A549 (cell line): Measurements from ENCODE around the gene EBF4. TPM values are rescaled to one million over a fixed set of nuclear protein-coding genes. Genes with fewer than 3 reads are reported as not detected.
"Not testable (repeated sequence)": the region's sequence is repeated elsewhere in the genome, so short reads cannot be mapped to it uniquely, and the experiment has no call there.

ENCODE experiments used
- ATAC-seq, 2 experiments: fragments of 200-7000 bp in 1 of 2; fragments of >200 bp in 1 of 2; cut with Nextera tagmentation in 1 of 2; cut with Tn5 transposase in 1 of 2; 3 replicates each; pipeline versions ENCODE4 v1.8.0 to v1.9.1; 2018 to 2020; ENCODE audit warnings: mild to moderate bottlenecking in 1 of 2, moderate library complexity in 1 of 2
- CTCF ChIA-PET: fragments of 300-600 bp; sonication (Branson Sonifier 250); formaldehyde crosslinking; extraction: SDS; loops from one replicate; lab custom pipeline; 2021; ENCODE audit warnings: antibody characterized with exemption, inconsistent platforms; lab: Yijun Ruan, JAX
- POLR2A ChIA-PET: fragments of 350-600 bp; formaldehyde crosslinking; extraction: SDS; loops from one replicate; lab custom pipeline; 2021; ENCODE audit warnings: antibody characterized with exemption, inconsistent platforms; lab: Yijun Ruan, JAX
- DNase-seq, 2 experiments: peaks; one replicate each; pipeline versions ENCODE4 v3.0.0 to v3.0.0-alpha.2; 2011 to 2016; ENCODE audit warnings: low read depth in 1 of 2, low spot score in 1 of 2
- FAIRE-seq: peaks from 2 replicates; lab custom pipeline; 2011; peaks lifted over from hg19 to GRCh38; lab: Jason Lieb, UNC
- H3K27ac ChIP-seq, 2 experiments: fragments of >200 bp; sonication (Bioruptor Twin); formaldehyde crosslinking; 3 replicates each; pipeline ENCODE4 v1.5.1; 2016 to 2017
- H3K4me1 ChIP-seq: fragments of >200 bp; sonication (Bioruptor Twin); formaldehyde crosslinking; 3 replicates; pipeline ENCODE4 v1.6.1; 2016
- H3K4me2 ChIP-seq: fragments of >200 bp; sonication (Bioruptor Twin); formaldehyde crosslinking; 3 replicates; pipeline ENCODE4 v1.6.1; 2016
- H3K4me3 ChIP-seq: fragments of >200 bp; sonication (Bioruptor Twin); formaldehyde crosslinking; 3 replicates; pipeline ENCODE4 v1.5.1; 2016
- H3K9me3 ChIP-seq: fragments of >200 bp; sonication (Bioruptor Twin); formaldehyde crosslinking; 3 replicates; pipeline ENCODE4 v1.6.1; 2016
- ATOH8 ChIP-seq: fragments of 250-450 bp; sonication (Bioruptor Pico); IDR thresholded peaks from 2 replicates; pipeline ENCODE4 v1.5.0; 2020; ENCODE audit warnings: low read depth, mild to moderate bottlenecking, moderate library complexity
- BCL3 ChIP-seq: fragments of >200 bp; sonication (Bioruptor Twin); formaldehyde crosslinking; IDR thresholded peaks from 3 replicates; pipeline ENCODE4 v1.6.1; 2016
- CHD2 ChIP-seq: fragments of 150-350 bp; IDR thresholded peaks from 2 replicates; pipeline ENCODE4 v1.6.1; 2014; ENCODE audit warnings: low read length; ENCODE audit not compliant: partially characterized antibody
- EHF ChIP-seq: fragments of 250-450 bp; sonication (Bioruptor Pico); IDR thresholded peaks from 2 replicates; pipeline ENCODE4 v1.5.0; 2020; ENCODE audit warnings: mild to moderate bottlenecking
- ELK1 ChIP-seq: fragments of 150-350 bp; IDR thresholded peaks from 2 replicates; pipeline ENCODE4 v1.6.1; 2014; ENCODE audit warnings: low read depth, mild to moderate bottlenecking, low read length
- ESRRA ChIP-seq: fragments of 150-350 bp; IDR thresholded peaks from 2 replicates; pipeline ENCODE4 v1.6.1; 2014; ENCODE audit warnings: mild to moderate bottlenecking, low read length, borderline replicate concordance
- HDAC2 ChIP-seq: fragments of 200-600 bp; sonication (generic); IDR thresholded peaks from 2 replicates; pipeline ENCODE4 v1.6.1; 2016
- HOXA7 ChIP-seq: fragments of 250-450 bp; sonication (Bioruptor Pico); IDR thresholded peaks from 2 replicates; pipeline ENCODE4 v1.5.0; 2020; ENCODE audit warnings: mild to moderate bottlenecking, moderate library complexity
- HOXB13 ChIP-seq: fragments of 250-450 bp; sonication (Bioruptor Pico); IDR thresholded peaks from 2 replicates; pipeline ENCODE4 v1.5.0; 2020; ENCODE audit warnings: low read depth, mild to moderate bottlenecking, moderate library complexity
- KDM5A ChIP-seq: fragments of 200-600 bp; sonication (generic); IDR thresholded peaks from 2 replicates; pipeline ENCODE4 v1.6.1; 2016; ENCODE audit warnings: antibody characterized with exemption, mild to moderate bottlenecking
- MYC ChIP-seq: IDR thresholded peaks from 2 replicates; pipeline ENCODE4 v1.6.1; 2012; ENCODE audit warnings: mild to moderate bottlenecking, inconsistent platforms, low read length, improper control_type of control experiment, borderline replicate concordance
- NPAS2 ChIP-seq: fragments of 250-450 bp; sonication (Bioruptor Pico); IDR thresholded peaks from 2 replicates; pipeline ENCODE4 v1.8.0; 2022; ENCODE audit warnings: mild to moderate bottlenecking, moderate library complexity, borderline replicate concordance
- PHF8 ChIP-seq: fragments of 200-600 bp; sonication (generic); IDR thresholded peaks from 2 replicates; pipeline ENCODE4 v1.6.1; 2016; ENCODE audit warnings: low read depth, mild to moderate bottlenecking, antibody characterized with exemption, moderate library complexity, borderline replicate concordance
- POLR2A ChIP-seq: IDR thresholded peaks from 2 replicates; pipeline ENCODE4 v1.6.1; 2012; ENCODE audit warnings: mild to moderate bottlenecking, low read length
- RAD21 ChIP-seq, 2 experiments: fragments of >200 bp in 1 of 2; sonication (Bioruptor Twin) in 1 of 2; formaldehyde crosslinking in 1 of 2; IDR thresholded peaks in 1 of 2; conservative IDR thresholded peaks in 1 of 2; 2 replicates in 1 of 2; 3 replicates in 1 of 2; pipeline ENCODE4 v1.6.1; 2012 to 2018; ENCODE audit warnings: inconsistent platforms in 1 of 2
- REST ChIP-seq: fragments of 200-600 bp; sonication (generic); IDR thresholded peaks from 2 replicates; pipeline ENCODE4 v1.6.1; 2016; ENCODE audit warnings: antibody characterized with exemption, mild to moderate bottlenecking, moderate library complexity
- TFCP2L1 ChIP-seq: fragments of 250-450 bp; sonication (Bioruptor Pico); IDR thresholded peaks from 2 replicates; pipeline ENCODE4 v1.5.0; 2021; ENCODE audit warnings: mild to moderate bottlenecking
- USF2 ChIP-seq: fragments of 450-650 bp; IDR thresholded peaks from 2 replicates; pipeline ENCODE4 v1.6.1; 2014; ENCODE audit warnings: antibody characterized with exemption
- WGBS: methylation state at CpG from one replicate; pipeline ENCODE4 v1.1.6; 2017; ENCODE audit errors: missing lambda C conversion rate; 5-methylcytosine and 5-hydroxymethylcytosine counted together
- polyA plus RNA-seq, 4 experiments: library from polyadenylated mRNA; depleted of rRNA in 3 of 4; stranded (reverse); fragments of >200 nt; fragmentation: RNase III in 1 of 4; extraction: RNeasy Plus Mini Kit Qiagen cat#74134 plus additional on column Dnase treatment in 1 of 4; gene quantifications; 2 replicates in 3 of 4; 3 replicates in 1 of 4; pipeline ENCODE4 v1.2.3, GENCODE V29; 2011 to 2017

EBF4 gene
- polyA plus RNA-seq, 2 of the 4 experiments (the other 2 are of a cell fraction) = 2.2 to 3.2 TPM

GRCh38 chr20:2807019-2807418 lies 114.4 kb downstream of the EBF4 start:
- DNase-seq = no peak
- no peak for TF ChIP-seq HOXB13 (CRISPR knock-in tag)
- no peak for TF ChIP-seq ATOH8
- no peak for TF ChIP-seq KDM5A
- no peak for TF ChIP-seq MYC
- no peak for TF ChIP-seq BCL3
- TF ChIP-seq PHF8 = no peak
- no peak for TF ChIP-seq RAD21 (conservative IDR thresholded peaks at IDR 0.05 in 1 of 2, IDR thresholded peaks at IDR 0.05 in 1 of 2)
- TF ChIP-seq NPAS2 (CRISPR knock-in tag) = no peak
- TF ChIP-seq USF2 = no peak
- no peak for TF ChIP-seq CHD2
- TF ChIP-seq ELK1 = no peak
- TF ChIP-seq TFCP2L1 (CRISPR knock-in tag) = no peak
- TF ChIP-seq REST = no peak
- TF ChIP-seq HOXA7 (CRISPR knock-in tag) = no peak
- TF ChIP-seq ESRRA = no peak
- TF ChIP-seq HDAC2 = no peak
- TF ChIP-seq EHF = no peak
- TF ChIP-seq POLR2A = no peak
- peaks cover 8% of the 10 kb centered on the region; the same call in 2 of the 3 replicates for H3K4me1 ChIP-seq
- POLR2A ChIA-PET = no interaction called here
- FAIRE-seq = no peak
- H3K4me2 ChIP-seq = no peak overlapping the region
- CTCF ChIA-PET = interaction anchor here (4.4 kb wide), 1 partner anchor 45 kb away, joined by 12 read pairs; no protein-coding TSS in a partner anchor
- H3K9me3 ChIP-seq = peaks cover 14% of the 10 kb centered on the region
- no peak overlapping the region for H3K27ac ChIP-seq
- no peak for ATAC-seq
- no peak overlapping the region for H3K4me3 ChIP-seq
- WGBS = 52% methylated on average over 4 of the region's 4 CpGs

- POLR2A ChIA-PET, H3K27ac ChIP-seq, H3K4me1 ChIP-seq, FAIRE-seq, H3K4me2 ChIP-seq, H3K4me3 ChIP-seq, ATAC-seq, DNase-seq: not testable (repeated sequence)
- CTCF ChIA-PET = interaction anchor here (0.8 to 4.4 kb wide), 2 partner anchors 12 to 44 kb away, joined by 3 to 12 read pairs; no protein-coding TSS in a partner anchor
- WGBS = 68% methylated on average over 9 of the region's 9 CpGs
- H3K9me3 ChIP-seq = peaks cover 20% of the 10 kb centered on the region
Measured at GRCh38 chr20:2807929-2808328, 115.3 kb downstream of the EBF4 start.
